Measurements from ENCODE around the gene SH3BP4. TPM values are rescaled to one million over a fixed set of nuclear protein-coding genes. Genes with fewer than 3 reads are reported as not detected.
"Not testable (repeated sequence)": the region's sequence is repeated elsewhere in the genome, so short reads cannot be mapped to it uniquely, and the experiment has no call there.

The SH3BP4 gene
- total RNA-seq, 1 donor from 2014 or later: 45.7 TPM

DNA sequence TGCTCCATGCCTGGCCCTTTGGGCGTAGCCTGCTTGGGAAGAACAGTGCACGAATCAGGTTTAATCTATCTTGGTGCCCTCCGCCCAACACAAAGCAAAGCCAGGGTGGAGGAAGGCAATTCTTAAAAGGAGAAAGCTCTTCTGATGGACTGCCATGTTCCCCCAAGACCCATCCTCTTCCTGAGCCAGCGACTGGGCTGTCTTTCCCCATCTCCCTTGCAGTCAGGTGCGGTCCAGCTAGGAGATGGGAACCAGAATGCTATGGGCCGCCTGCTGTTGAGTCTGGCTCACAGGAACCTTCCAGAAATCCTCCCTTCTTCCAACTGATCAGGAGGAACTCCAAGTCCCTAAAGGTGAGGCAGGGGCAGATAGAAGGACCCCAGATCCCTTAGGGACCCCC, 105.0 kb downstream of the SH3BP4 start:
- Mint-ChIP-seq H3K27me3 (no peaks in the 10 kb centered on the region), H3K9me3 (ENCODE audit: low read depth) (peaks cover 3% of the 10 kb centered on the region), H3K36me3 (ENCODE audit: insufficient read depth) (peaks cover 13% of the 10 kb centered on the region), H3K4me3 (ENCODE audit: low read depth) (no peak overlapping the region), H3K27ac (no peak overlapping the region), H3K4me1 (ENCODE audit: low read depth) (no peaks in the 10 kb centered on the region)
- no peak for DNase-seq (ENCODE audit: low spot score, unreplicated experiment)
- TF ChIP-seq, protein P1, sequence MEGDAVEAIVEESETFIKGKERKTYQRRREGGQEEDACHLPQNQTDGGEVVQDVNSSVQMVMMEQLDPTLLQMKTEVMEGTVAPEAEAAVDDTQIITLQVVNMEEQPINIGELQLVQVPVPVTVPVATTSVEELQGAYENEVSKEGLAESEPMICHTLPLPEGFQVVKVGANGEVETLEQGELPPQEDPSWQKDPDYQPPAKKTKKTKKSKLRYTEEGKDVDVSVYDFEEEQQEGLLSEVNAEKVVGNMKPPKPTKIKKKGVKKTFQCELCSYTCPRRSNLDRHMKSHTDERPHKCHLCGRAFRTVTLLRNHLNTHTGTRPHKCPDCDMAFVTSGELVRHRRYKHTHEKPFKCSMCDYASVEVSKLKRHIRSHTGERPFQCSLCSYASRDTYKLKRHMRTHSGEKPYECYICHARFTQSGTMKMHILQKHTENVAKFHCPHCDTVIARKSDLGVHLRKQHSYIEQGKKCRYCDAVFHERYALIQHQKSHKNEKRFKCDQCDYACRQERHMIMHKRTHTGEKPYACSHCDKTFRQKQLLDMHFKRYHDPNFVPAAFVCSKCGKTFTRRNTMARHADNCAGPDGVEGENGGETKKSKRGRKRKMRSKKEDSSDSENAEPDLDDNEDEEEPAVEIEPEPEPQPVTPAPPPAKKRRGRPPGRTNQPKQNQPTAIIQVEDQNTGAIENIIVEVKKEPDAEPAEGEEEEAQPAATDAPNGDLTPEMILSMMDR (IDR thresholded peaks at IDR 0.05; ENCODE audit: unreplicated experiment): no peak

DNA sequence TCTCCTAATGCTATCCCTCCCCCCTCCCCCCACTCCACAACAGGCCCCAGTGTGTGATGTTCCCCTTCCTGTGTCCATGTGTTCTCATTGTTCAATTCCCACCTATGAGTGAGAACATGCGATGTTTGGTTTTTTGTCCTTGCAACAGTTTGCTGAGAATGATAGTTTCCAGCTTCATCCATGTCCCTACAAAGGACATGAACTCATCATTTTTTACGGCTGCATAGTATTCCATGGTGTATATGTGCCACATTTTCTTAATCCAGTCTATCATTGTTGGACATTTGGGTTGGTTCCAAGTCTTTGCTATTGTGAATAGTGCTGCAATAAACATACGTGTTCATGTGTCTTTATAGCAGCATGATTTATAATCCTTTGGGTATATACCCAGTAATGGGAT, 105.8 kb downstream of the SH3BP4 start:
- not testable (repeated sequence) for H3K27me3 Mint-ChIP-seq; H3K27ac Mint-ChIP-seq; H3K9me3 Mint-ChIP-seq (ENCODE audit: low read depth); H3K4me3 Mint-ChIP-seq (ENCODE audit: low read depth); DNase-seq (ENCODE audit: low spot score, unreplicated experiment); H3K4me1 Mint-ChIP-seq (ENCODE audit: low read depth); H3K36me3 Mint-ChIP-seq (ENCODE audit: insufficient read depth)

DNA sequence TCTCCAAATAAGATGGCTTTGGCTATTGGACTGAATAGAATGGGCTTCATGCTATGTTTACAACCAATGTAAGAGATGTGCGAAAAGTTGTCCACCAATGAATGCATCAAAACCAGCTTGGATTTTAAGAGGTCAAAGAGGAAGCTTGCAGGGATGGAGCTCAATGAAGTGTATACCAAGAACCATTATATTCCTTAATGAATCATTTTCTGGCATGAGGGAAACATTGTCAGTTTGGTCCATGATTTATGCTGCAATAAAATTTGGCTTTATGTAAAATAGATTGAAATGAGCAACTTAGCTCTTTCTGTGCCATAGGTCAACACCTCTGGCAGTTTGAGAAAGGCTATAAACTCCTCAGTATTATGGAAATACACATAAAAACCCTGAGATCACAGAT, 107.3 kb downstream of the SH3BP4 start:
- no peak for DNase-seq (ENCODE audit: low spot score, unreplicated experiment)
- Mint-ChIP-seq H3K27ac (no peak overlapping the region), H3K36me3 (ENCODE audit: insufficient read depth) (peaks cover 9% of the 10 kb centered on the region), H3K4me1 (ENCODE audit: low read depth) (no peaks in the 10 kb centered on the region), H3K4me3 (ENCODE audit: low read depth) (no peak overlapping the region), H3K27me3 (no peaks in the 10 kb centered on the region), H3K9me3 (ENCODE audit: low read depth) (peaks cover 3% of the 10 kb centered on the region)
- TF ChIP-seq, protein P1 (IDR thresholded peaks at IDR 0.05; ENCODE audit: unreplicated experiment): no peak

DNA sequence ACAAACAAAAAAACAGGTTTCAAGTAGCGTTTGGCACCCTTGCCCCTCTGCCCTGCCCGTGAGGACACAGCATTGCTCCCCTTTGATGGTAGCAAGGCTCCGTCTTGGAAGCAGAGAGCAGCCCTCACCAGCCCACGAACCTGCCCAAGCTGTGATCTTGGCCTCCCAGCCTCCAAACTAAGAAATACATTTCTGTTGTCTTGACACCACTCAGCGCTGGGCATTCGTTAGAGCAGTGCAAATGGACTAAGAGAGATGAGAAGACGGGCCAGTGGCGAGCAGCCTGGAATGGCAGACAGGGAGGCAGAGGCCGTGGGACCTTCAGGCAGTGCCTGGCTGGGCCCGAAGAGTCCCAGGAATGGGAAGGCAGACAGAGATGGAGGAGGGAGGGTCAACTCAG, 109.8 kb downstream of the SH3BP4 start:
- peaks cover 3% of the 10 kb centered on the region for H3K9me3 Mint-ChIP-seq (ENCODE audit: low read depth)
- TF ChIP-seq, protein P1 (IDR thresholded peaks at IDR 0.05; ENCODE audit: unreplicated experiment): no peak
- H3K4me3 Mint-ChIP-seq (ENCODE audit: low read depth): no peak overlapping the region
- no peaks in the 10 kb centered on the region for H3K27me3 Mint-ChIP-seq
- no peak overlapping the region for H3K27ac Mint-ChIP-seq
- peaks cover under 1% of the 10 kb centered on the region for H3K4me1 Mint-ChIP-seq (ENCODE audit: low read depth)
- H3K36me3 Mint-ChIP-seq (ENCODE audit: insufficient read depth): no peaks in the 10 kb centered on the region
- DNase-seq (ENCODE audit: low spot score, unreplicated experiment): no peak

DNA sequence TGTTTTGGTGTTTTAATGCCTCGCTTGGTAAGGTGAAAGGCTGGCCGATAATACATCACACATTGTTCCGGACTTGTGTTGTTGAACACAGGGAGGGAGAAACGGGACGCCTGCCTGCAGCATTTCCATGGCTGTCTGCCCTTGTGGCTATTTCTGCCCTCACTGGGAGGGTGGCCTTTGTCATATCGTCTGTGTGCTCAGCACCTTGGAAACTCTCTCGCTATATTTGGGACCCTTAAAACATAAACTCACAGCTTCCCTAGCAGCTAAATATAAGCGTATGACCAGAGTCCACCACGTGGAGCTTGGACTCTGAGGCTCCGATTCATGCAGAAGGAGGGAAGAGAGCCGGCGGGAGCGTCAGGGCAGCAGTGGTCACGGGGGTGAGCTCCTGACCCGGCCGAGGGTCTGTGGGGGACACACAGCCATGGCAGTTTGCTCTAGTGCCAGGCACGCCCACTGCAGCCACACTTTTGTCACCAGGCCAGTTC, 111.7 kb downstream of the SH3BP4 start:
- Mint-ChIP-seq H3K27ac (peak overlapping the region; percentile 35), H3K4me1 (ENCODE audit: low read depth) (peaks cover 3% of the 10 kb centered on the region), H3K9me3 (ENCODE audit: low read depth) (peaks cover under 1% of the 10 kb centered on the region), H3K36me3 (ENCODE audit: insufficient read depth) (no peaks in the 10 kb centered on the region), H3K4me3 (ENCODE audit: low read depth) (no peak overlapping the region), H3K27me3 (no peaks in the 10 kb centered on the region)
- TF ChIP-seq, protein P1 (IDR thresholded peaks at IDR 0.05; ENCODE audit: unreplicated experiment): no peak
- no peak for DNase-seq (ENCODE audit: low spot score, unreplicated experiment)

DNA sequence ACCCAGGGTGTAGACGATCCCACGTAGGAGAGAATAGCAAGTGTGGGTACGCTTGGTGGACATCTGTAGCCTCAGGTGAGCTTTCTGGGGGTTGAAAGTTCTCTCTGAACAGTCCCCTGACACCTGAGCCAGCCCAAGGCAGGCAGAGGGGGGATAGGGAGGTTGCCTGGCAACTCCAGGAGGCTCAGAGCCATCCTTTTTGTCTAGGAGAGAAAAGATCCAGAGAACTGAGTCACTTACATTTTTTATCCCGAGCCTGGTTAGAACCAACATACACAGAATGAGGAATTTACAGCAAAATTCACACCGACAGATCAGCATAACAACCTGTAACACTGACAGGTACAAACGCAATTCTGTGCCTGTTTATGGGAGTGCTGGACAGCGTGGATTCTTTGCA, 113.2 kb downstream of the SH3BP4 start:
- no peaks in the 10 kb centered on the region for H3K9me3 Mint-ChIP-seq (ENCODE audit: low read depth)
- no peak for DNase-seq (ENCODE audit: low spot score, unreplicated experiment)
- H3K27ac Mint-ChIP-seq: peak overlapping the region; percentile 2
- peaks cover 4% of the 10 kb centered on the region for H3K4me1 Mint-ChIP-seq (ENCODE audit: low read depth)
- no peaks in the 10 kb centered on the region for H3K36me3 Mint-ChIP-seq (ENCODE audit: insufficient read depth)
- H3K27me3 Mint-ChIP-seq: no peaks in the 10 kb centered on the region
- no peak overlapping the region for H3K4me3 Mint-ChIP-seq (ENCODE audit: low read depth)
- TF ChIP-seq, protein P1 (IDR thresholded peaks at IDR 0.05; ENCODE audit: unreplicated experiment): no peak

Data from progenitor cell of endocrine pancreas (in vitro differentiated cells).